NOMO-1 (cell line): Measurements from ENCODE around the gene TNS1.
"Not testable (repeated sequence)": the region's sequence is repeated elsewhere in the genome, so short reads cannot be mapped to it uniquely, and the experiment has no call there.

Experiments used
- DNase-seq, 2 experiments: peaks; one replicate each; lab custom pipeline; 2025; ENCODE audit not compliant: unreplicated experiment in 2 of 2; lab: John Stamatoyannopoulos, UW

Gene TNS1

DNA sequence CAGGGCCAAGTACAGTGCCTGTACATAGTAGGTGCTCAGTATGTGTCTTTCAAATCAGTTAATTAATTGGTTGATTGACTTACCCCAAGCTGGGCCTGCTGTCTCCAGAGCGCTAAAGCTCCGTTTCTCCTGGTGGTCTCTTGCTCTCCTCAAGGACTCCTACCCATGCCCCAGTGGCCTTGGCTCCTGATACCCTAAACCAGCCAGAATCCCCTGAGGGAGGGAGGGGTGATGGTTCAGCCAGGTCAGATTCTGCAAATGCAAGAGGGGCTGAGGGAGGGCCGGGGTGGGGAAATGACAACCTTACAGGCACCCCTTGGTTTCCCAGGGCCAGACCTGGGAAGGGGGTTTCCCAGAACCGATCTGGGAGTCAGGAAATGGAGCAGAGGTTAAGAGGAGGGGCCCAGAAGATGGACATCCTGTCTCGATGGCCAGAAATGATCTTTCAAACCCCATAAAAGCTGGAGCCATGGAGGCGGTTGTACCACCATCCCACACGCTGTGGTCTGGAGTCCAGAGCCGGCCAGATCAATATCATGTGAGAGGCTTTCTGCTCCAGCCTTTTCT lies 209.1 kb downstream of the TNS1 start:
- DNase-seq = no peak

DNA sequence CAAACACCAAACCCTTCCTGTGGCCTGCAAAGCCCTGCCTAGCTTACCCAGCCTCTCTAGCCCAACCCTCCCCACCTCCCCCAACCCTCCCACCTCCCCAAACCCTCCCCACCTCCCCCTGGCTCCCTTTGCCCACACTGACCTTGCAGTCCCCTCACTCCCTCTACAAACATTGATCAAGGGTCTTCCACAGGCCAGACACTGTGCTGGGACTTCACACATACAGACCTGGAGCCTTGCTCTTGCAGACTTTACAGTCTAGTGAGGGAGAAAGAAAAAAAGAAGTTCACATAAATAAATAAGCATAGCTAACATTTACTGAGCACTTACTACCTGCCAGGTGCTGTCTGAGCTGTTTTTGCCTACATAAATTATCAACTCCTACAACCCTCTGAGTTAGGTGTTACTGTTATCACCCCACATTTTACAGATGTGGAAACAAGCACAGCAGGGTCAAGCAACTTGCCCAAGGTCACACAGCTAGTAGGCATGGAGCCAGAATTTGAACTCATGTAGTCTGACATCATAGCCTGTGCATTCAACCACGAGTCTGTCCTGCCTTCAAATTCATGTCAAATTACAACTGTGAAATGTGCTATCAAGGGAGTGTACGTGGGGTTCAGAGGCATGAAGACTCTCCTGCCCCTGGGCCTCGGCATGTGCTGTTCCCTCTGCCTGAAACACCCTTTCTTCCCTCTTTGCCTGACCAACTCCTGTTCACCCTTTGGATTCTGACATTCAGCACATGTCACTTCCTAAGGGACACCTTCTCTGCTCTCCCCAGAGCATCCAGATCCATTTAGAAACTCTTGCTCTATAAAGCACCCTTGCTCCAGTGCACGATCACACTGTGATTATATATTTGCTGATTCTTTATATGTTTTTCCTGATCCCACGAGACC lies 209.9 kb downstream of the TNS1 start:
- DNase-seq = no peak

DNA sequence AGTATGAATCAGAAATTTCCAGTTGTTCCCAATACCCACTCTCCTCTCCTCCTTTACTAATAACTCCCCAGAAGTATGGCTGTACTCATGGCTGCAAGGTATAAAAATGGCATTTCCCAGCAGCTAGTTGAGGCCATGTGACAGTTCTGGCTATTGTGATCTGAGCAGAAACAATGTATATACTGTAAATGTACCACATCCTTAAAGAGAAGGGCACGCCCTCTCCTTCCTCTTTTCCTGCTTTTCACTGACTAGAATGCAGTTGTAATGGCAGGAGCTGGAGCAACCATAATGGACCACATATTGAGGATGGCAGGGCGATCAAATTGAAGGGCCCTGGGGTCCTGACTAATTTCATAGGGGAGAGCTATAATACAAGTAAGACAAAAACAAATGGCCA lies 211.2 kb downstream of the TNS1 start:
- DNase-seq = peak in 1 of 2 experiments; percentile 7

DNA sequence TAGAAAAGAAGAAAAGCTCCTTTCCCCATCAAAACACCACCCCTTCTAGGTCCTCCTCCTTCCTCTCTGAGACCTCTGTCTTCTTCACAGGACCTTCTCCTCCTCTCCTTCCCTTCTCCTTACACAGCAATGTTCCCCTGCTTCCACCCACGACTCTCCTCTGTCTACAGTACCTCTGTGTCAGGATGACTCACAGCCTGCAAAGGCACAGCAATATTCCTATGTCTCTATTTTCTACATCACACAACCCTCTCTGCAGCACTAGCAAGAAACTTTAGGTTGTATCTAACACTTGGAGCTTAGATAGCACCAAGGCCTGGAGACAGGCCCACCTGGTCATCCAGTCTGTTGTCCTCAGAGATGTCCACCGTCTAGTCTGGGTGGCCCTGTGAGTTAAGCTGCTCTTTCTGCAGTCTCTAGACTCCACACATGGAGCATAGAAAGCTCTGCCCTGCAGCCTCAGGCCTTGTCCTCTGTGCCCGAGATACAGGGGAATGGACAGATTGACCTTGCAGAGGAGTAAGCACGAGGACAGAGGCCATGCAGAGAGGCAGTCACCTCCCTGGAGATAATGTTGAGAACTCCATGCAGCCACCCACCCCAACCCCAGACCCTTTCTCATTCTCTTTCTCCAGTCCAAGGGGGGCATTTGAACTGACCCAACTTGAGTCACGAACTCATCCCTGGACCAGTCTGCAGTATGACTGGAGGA lies 212.0 kb downstream of the TNS1 start:
- no peak for DNase-seq

DNA sequence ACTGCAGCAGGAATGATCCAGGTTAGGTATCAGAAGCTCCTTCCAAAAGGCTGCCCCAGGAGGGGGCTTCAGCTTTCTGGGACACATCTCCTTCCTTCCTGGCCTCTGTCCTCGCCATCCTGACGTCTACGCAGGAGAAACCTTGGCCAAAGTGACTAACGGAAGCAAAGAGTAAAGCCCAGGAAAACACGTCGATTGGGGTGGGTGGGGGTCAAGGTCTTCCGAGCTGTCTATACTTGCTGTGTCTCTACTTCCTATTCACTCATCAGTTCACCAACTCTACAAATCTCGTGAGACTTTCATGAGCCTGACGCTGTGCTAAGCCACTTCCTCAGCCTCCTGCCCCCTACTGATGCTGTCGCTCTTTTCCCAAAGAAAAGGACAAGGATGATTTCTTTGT lies 212.6 kb downstream of the TNS1 start:
- DNase-seq = peak; percentile 51 to 80

DNA sequence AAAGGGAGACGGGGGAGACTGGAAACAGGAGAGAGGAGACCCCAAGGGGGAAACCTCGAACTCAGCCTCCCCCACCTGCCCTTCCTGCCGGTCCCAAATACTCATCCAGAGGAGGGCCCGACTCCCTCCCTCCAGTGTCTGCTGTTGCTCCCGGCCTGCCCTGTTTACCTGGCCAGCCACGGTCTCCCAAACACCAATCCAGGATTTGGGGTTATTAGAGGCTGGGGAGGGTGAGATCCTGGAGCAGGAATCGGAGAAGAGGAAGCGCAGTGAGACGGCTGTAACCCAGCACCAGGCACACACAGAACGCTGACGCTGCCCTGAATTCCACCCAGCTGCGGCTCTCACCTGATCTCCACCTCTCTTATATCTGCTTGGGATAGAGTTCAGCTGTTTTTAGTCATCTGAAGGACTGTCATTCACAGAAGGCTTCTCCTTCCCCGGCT lies 213.0 kb downstream of the TNS1 start:
- DNase-seq = peak; percentile 4 to 36

DNA sequence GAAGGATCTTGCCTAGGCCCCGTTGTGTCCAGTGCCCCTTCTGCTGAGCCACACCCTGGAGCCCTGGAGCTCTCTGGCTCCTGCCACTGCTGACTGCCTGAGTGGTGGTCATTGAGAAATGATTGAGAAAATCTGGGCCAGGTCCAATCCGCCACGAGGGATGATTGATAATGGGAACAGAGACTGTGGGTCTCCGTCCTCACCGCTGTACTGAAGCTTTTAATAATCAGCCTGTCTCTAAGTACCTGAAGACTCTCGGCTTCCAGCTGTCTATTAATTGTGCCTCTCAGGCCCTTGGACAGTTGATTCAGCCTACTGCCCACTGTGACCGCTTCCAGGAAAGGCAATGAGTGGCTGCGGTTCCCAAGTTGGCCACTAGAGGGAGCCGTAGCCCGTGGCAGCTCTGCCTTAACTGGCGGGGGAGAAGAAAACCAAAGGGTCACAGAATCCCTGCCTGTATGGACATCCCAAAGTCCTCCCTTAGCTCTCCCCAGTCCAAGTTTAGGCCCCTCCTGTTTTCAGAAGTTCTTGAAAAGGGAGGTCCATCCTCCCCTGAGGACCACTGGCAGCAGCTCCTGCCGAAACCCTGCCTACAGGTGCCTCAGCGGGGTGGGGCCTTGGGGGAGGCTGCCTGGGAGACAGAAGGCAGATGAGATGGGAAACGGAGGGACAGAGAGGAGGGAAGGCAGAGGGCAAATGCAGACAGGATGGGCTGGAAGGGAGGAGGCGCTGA lies 213.6 kb downstream of the TNS1 start:
- peak; percentile 54 to 70 for DNase-seq

DNA sequence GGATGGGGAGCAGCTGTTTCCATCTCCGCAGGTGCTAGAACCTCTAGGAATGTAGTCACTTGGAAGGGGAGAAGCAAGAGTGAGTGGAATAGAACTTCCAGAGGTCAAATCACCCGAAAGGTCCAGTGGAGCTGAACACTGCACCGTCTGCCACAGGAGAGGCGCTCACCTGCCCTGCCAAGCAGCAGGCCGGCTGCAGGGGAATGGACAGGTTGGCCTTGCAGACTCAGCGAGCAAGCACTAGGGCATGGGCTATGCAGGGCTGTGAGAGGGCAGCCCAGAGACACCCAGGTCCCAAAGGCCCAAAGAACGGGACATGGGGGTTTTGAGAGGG lies 214.2 kb downstream of the TNS1 start:
- no peak for DNase-seq

DNA sequence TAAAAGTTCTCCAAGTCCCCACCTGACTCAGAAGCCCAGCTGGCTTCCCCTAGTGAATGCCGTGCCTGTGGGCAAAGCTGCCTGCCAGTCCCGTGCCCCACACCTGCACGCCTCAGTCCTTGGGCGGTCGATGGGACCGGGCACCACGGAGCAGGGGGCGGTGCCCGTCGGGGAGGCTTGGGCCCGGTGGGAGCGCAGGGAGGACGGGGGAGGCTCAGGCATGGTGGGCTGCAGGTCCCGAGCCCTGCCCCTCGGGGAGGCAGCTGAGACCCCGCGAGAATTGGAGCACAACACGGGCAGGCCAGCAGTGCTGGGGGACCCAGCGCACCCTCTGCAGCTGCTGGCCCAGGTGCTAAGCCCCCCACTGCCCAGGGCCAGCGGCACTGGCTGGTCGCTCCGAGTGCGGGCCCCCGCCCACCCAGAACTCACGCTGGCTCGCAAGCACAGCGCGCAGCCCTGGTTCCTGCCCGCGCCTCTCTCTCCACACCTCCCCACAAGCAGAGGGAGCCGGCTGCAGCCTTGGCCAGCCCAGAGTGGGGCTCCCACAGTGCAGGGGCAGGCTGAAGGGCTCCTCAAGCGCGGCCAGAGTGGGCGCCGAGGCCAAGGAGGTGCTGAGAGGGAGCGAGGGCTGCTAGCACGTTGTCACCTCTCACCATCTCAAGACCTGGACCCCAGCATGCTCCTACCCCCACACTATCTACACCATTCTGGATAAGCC lies 215.5 kb downstream of the TNS1 start:
- no peak for DNase-seq

DNA sequence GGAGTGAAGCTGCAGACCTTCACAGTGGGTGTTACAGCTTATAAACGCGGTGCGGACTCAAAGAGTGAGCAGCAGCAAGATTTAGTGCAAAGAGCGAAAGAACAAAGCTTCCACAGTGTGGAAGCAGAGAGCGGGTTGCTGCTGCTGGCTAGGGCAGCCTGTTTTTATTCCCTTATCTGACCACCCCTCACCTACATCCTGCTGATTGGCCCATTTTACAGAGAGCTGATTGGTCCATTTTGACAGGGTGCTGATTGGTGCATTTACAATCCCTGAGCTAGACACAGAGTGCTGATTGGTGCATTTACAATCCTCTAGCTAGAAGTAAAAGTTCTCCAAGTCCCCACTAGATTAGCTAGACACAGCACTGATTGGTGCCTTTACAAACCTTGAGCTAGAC lies 216.2 kb downstream of the TNS1 start:
- DNase-seq = not testable (repeated sequence)

DNA sequence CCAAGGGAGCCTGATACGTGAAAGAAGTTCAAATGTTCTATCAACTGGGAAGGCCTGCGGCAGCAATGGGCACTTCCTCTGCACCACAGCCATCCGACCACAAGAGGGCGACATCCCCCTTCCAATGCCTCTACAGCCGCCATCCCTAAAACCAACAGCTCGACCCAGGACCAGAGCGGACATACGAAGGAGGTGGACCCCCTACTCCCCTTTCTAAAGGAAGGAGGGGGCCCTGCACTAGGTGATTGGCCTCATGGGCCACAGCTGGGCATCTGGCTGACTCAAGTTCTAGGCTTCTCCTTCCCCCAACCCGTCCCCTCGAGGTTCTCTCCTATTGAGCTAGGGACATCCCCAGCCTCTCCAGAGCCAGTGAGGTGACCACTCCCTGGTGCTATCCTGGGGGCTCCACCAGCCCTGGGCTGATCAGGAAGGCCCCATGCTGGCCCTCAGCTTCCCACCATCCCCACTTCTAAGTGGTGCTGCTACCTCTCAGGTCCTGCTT lies 217.2 kb downstream of the TNS1 start:
- DNase-seq = peak; percentile 44 to 50

DNA sequence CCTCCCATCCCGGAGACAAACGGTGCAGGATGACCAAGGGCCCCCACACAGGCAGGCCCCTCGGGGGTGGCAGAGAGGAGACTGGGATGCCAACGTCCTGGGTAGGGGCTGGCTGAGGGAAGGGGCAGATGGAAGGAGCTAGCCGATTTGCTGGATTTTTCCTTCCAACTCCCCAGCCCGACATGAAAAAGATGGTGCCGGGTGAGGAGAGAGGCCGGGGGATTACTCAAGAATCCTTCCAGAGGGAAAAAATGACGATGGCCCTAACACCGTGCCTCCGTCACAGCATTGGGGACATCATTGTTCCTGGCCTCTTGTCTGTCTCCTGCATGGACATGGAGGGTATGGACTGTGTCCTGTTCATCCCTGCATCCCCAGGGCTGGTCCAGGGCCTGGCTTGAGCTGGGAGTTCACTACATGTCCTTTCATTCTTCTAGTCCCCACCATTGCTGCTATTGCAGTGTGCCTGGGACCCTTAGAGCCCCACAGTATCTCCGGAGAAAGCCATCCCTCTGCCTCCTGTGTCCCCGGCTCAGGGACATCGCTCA lies 217.7 kb downstream of the TNS1 start:
- no peak for DNase-seq

DNA sequence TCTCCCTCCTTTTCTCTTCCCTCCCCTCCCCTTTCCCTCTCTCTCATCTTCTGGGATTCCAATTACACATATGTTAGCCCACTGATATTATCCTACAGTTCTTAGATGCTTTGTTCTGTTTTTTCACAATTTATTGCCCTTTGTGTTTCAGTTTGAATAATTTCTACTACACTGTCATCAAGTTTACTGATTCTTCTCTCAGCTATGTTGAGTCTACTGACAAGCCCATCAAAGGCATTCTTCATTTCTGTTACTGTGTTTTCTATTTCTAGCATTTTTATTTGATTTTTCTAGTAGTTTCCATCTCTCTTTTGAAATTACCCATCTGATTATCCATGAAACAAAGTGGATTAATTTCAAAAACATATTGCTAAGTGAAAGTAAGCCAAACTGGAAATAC lies 219.6 kb downstream of the TNS1 start:
- no peak for DNase-seq

DNA sequence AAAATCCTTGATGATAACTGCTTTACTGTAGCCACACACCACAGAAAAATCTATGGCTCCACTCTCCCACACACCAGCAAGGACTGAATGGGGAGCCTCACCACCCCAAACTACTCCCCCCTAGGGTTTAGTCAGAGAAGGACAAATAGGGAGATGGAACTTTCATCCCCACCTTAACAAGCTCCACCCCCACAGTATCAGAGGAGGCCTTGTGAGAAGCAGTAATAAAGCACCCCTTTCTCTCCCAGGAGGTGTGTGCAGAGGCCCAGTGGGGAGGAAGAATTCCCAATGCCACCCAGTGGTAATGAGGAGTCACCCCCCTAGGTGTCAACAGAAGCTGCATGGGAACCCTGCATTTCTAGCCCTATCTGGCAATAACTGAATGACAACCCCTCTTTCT lies 224.9 kb downstream of the TNS1 start:
- DNase-seq = no peak

DNA sequence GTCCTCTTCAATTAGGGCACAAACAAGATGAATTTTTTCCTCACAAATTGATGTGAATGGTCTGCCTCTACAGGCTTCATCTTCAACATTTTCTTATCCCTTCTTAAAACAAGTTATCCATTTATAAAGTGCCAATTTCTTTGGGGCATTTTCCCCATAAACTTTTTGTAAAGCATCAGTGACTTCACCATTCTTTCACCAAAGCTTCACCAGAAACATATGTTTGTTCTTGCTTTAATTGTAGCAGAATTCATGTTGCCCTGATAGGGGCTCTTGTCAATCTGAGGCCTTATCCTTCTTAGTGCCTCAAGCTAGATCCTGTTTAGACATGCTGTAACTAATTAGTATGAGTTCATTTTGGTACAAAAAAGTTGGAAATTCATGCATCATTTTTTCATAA lies 226.2 kb downstream of the TNS1 start:
- DNase-seq = no peak

DNA sequence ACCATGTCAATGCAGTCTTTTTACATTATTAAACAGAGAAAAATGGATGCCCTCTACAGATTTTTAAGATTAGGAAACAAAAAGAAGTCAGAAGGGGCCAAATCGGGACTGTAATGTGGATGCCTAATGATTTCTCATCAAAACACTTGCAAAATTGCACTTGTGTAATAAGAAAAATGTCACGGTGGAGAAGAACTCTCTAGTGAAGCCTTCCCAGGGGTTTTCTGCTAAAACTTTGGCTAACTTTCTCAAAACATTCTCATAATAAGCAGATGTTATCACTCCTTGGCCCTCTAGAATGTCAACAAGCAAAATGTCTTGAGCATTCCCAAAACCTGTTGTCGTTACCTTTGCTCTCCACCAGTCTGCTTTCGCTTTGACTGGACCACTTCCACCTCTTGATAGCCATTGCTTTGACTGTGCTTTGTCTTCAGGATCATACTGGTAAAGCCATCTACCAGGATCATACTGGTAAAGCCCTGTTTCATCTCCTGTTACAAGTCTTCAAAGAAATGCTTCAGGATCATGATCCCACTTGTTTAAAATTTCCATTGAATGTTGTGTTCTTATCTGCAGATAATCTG lies 226.8 kb downstream of the TNS1 start:
- no peak for DNase-seq

DNA sequence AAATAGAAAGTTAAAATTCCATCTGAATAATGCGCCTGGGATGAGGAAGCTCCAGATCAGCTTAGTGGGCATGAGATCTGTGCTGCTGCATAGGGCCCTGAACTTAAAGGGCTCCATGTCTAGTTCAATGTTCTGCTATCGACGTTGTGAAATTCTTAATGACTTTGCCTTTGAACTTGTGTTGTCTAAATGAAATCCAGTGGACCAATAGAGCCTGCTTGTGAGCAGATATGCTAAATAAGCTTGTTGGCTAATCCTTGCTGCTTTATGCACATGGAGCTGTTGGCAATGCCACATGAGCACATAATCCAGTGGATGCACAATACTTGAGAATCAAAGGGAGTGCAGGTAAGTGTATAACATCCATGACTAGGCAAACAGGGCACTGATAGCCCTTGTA lies 228.6 kb downstream of the TNS1 start:
- no peak for DNase-seq

DNA sequence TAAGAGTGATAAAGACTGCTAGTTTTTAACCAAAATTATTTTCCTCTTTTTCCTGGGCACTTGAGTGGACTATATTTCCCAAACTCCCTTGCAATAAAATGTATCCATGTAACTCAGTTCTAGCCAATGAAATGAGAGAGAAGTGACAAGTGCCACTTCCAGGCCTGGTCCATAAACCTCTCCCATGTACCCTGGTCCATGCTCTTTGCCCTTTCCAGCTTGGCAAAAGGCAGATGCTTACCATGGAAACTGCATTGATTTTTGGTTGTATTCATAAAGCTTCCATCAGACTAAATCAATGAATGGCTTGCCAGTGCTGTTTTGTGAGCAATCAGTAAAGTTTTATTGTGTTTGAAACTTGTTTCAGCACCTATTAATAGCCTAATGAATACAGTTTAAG lies 229.3 kb downstream of the TNS1 start:
- DNase-seq = no peak

DNA sequence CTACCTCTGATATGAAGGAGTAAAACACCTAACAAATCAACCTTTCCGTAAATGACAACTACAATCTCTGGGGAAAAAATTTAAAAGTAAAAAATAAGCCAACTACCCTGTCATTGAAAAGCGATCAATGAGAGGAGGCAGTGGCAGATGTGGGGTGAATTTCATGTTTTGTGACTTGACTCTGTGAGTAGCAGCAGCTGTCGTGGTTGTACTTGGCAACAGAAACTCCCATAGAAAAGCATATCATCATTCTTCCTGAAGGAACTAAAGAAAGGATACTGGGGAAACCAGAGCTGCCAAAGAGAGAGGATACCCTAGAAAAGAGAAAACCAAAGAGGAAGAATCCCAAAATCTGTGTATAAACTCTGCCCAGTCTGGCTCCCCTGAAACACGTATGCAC lies 236.4 kb downstream of the TNS1 start:
- no peak for DNase-seq
